Kidney (tissue), 14 donors: ENCODE measurements around the gene GP2. TPM values are rescaled to one million over a fixed set of nuclear protein-coding genes. Genes with fewer than 3 reads are reported as not detected.

Source experiments
- DNase-seq, 5 donors: peaks; one replicate each; pipeline ENCODE4 v3.0.0-alpha.2; 2013 to 2020
- FAIRE-seq: peaks from 2 replicates; lab custom pipeline; 2012; peaks lifted over from hg19 to GRCh38; lab: Jason Lieb, UNC
- H3K27ac ChIP-seq, 2 donors: one replicate each; pipeline ENCODE4 v1.7.0; 2013; ENCODE audit warnings: low read depth in 2 of 2, low read length in 2 of 2, inconsistent platforms in 1 of 2
- H3K27me3 ChIP-seq: one replicate; pipeline ENCODE4 v1.7.1; 2013; ENCODE audit warnings: low read length, inconsistent platforms; ENCODE audit not compliant: control insufficient read depth, insufficient read depth
- H3K36me3 ChIP-seq, 3 donors: one replicate each; pipeline versions ENCODE4 v1.7.0 to v1.7.1; 2013; ENCODE audit warnings: low read length in 3 of 3, control low read depth in 1 of 3, inconsistent platforms in 1 of 3; ENCODE audit not compliant: insufficient read depth in 3 of 3, control insufficient read depth in 2 of 3
- H3K4me1 ChIP-seq, 3 donors: one replicate each; pipeline versions ENCODE4 v1.7.0 to v1.7.1; 2013; ENCODE audit warnings: low read length in 3 of 3, inconsistent platforms in 1 of 3, low read depth in 1 of 3; ENCODE audit not compliant: control insufficient read depth in 2 of 3, insufficient read depth in 2 of 3
- H3K4me3 ChIP-seq, 3 donors: one replicate each; pipeline versions ENCODE4 v1.7.0 to v1.8.1; 2013; ENCODE audit warnings: low read length in 3 of 3, control low read depth in 1 of 3, inconsistent platforms in 1 of 3
- H3K9ac ChIP-seq, 3 donors: one replicate each; pipeline versions ENCODE4 v1.7.0 to v1.7.1; 2013; ENCODE audit warnings: low read length in 3 of 3, control low read depth in 1 of 3, inconsistent platforms in 1 of 3
- H3K9me3 ChIP-seq, 3 donors: one replicate each; pipeline versions ENCODE4 v1.7.0 to v1.7.1; 2013; ENCODE audit warnings: low read length in 3 of 3, control low read depth in 1 of 3, inconsistent platforms in 1 of 3; ENCODE audit not compliant: control insufficient read depth in 2 of 3, insufficient read depth in 1 of 3
- intact Hi-C: fragments of 100-400 bp; cut with DNase I; formaldehyde crosslinking; loops from one replicate; pipeline ENCODE4 v1.11.1; 2022
- polyA plus RNA-seq: library from polyadenylated mRNA; stranded (reverse); fragments of 350-450 nt; fragmentation: Illumina TruSeq; extraction: RNeasy Lipid Tissue Mini Kit (QIAGEN cat#74804); gene quantifications from one replicate; pipeline ENCODE4 v1.2.3, GENCODE V29; 2014; ENCODE audit warnings: low read depth, low replicate concordance; ENCODE audit not compliant: insufficient read depth
- total RNA-seq: library from RNA; stranded (reverse); fragmentation: NEBNext Ultra II Directional; extraction: Animal tissue kit (Norgen Biotek cat#: 25700); gene quantifications from one replicate; pipeline ENCODE4 v1.2.1, GENCODE V29; 2021
- TF ChIP-seq, protein P1 (sequence below): IDR thresholded peaks from 3 replicates; pipeline ENCODE4 v1.5.1; 2012; ENCODE audit warnings: mild to moderate bottlenecking, moderate library complexity, borderline replicate concordance; ENCODE audit not compliant: insufficient read depth; ENCODE audit errors: extremely low read depth
- donor health status: control.
- donor health status: control.
- donor health status: control.
- donor health status: control.
- donor health status: control.
- donor health status: DM: yes; HTN: yes; CAD: no.
- donor health status: Normal renal cell carcinoma (clear cell type).

Gene GP2
- total and polyA plus RNA-seq, 2 donors from 2014 or later, result 0.94 to 9.3 TPM

DNA sequence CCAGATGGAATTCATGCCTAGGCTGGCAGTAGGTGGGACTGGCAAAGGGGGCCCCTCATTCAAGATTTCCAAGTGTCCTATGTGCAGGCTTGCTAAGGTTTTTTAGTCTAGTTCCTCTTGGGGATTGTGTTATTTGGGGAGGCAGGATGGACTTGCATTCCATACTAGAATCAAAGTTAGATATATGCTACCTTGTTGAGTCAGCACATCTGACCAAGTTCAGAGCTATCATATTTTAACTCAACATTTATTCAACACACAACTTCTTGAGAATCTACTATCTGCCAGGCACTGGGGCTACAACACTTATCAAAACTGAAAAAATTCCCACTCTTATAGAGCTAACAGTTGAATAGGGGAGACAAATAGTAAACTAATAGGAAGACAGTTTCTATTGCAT lies 6.7 kb downstream of the GP2 start:
- H3K36me3 ChIP-seq, result no peaks in the 10 kb centered on the region
- no peak overlapping the region for H3K9ac ChIP-seq
- H3K27ac ChIP-seq, result no peak overlapping the region
- no peak for FAIRE-seq
- intact Hi-C loops, result no loop called here
- TF ChIP-seq, protein P1, sequence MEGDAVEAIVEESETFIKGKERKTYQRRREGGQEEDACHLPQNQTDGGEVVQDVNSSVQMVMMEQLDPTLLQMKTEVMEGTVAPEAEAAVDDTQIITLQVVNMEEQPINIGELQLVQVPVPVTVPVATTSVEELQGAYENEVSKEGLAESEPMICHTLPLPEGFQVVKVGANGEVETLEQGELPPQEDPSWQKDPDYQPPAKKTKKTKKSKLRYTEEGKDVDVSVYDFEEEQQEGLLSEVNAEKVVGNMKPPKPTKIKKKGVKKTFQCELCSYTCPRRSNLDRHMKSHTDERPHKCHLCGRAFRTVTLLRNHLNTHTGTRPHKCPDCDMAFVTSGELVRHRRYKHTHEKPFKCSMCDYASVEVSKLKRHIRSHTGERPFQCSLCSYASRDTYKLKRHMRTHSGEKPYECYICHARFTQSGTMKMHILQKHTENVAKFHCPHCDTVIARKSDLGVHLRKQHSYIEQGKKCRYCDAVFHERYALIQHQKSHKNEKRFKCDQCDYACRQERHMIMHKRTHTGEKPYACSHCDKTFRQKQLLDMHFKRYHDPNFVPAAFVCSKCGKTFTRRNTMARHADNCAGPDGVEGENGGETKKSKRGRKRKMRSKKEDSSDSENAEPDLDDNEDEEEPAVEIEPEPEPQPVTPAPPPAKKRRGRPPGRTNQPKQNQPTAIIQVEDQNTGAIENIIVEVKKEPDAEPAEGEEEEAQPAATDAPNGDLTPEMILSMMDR, result no peak
- no peak overlapping the region for H3K4me3 ChIP-seq
- H3K4me1 ChIP-seq, result no peaks in the 10 kb centered on the region
- H3K9me3 ChIP-seq, result no peaks in the 10 kb centered on the region
- DNase-seq, result no peak
- H3K27me3 ChIP-seq, result no peaks in the 10 kb centered on the region

DNA sequence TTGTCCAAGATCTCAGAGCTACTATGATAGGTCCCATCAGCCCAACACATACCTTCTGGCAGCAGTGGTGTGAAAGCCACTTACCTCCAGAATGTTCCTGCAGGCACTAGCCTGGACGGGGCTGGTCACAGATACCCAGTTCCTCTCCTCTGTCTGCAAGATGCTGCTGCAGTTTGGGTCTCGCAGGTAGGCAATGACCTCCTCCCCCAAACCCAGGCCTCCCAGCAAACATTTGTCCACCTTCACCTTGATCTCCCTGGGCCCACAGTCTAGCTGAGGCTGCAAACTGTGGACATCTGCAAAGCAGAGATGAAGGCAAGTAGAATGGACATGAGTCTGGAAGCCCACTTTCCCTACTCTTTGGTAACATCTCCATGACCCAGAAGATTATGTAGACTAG lies 7.1 kb downstream of the GP2 start:
- TF ChIP-seq, protein P1, result no peak
- Histone ChIP-seq H3K36me3 (no peaks in the 10 kb centered on the region), H3K27ac (no peak overlapping the region), H3K27me3 (no peaks in the 10 kb centered on the region), H3K9me3 (no peaks in the 10 kb centered on the region), H3K4me1 (no peaks in the 10 kb centered on the region), H3K9ac (no peak overlapping the region), H3K4me3 (no peak overlapping the region)
- intact Hi-C loops, result no loop called here
- FAIRE-seq, result no peak
- DNase-seq, result no peak

DNA sequence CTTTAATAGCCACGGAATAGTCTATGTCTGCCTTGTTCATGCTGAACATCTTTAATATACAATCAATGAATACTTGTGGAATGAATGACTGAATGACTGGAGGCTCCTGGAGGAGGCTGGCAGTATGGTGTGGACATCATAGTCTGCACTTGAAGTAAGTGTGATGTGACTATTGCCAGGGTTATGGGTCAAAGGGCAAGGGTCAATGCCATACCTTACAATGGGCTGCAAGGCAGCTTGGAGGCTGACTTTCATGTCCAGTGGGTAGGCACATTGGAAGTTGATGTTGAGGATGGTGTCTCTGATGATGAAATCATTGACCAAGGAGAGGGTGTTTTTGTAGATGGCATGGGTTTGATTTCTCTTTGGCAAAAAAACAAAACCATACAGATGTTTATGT lies 7.9 kb downstream of the GP2 start:
- Histone ChIP-seq H3K4me3 (no peak overlapping the region), H3K36me3 (no peaks in the 10 kb centered on the region), H3K27me3 (no peaks in the 10 kb centered on the region), H3K4me1 (no peaks in the 10 kb centered on the region), H3K9ac (no peak overlapping the region), H3K9me3 (no peaks in the 10 kb centered on the region), H3K27ac (no peak overlapping the region)
- no peak for FAIRE-seq
- TF ChIP-seq, protein P1, result no peak
- no peak for DNase-seq
- intact Hi-C loops, result no loop called here

DNA sequence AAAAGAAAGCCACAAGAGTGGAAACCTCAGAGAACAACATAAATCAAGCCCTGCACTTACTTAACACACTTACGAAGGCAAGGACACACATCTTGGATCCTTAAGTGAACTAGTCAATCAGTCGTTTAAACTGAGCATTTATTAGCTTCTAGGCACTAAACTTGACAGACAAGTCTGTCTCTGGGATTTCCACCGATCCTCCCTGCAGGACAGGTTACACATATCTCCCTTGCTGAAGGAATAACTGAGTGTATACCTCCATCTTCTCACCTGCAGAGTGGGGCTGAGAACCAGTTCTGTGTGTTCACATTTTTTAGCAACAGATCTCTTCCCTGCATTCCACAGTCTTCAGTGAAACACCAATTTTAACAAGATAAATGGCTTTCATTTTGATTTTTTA lies 8.9 kb downstream of the GP2 start:
- H3K9ac ChIP-seq, result no peak overlapping the region
- no peak overlapping the region for H3K27ac ChIP-seq
- no peak overlapping the region for H3K4me3 ChIP-seq
- FAIRE-seq (no peak), DNase-seq (no peak)
- no peaks in the 10 kb centered on the region for H3K27me3 ChIP-seq
- H3K36me3 ChIP-seq, result no peaks in the 10 kb centered on the region
- TF ChIP-seq, protein P1, result no peak
- no peaks in the 10 kb centered on the region for H3K4me1 ChIP-seq
- H3K9me3 ChIP-seq, result no peaks in the 10 kb centered on the region
- intact Hi-C loops, result no loop called here
